HAP-1 (cell line): ENCODE measurements around the gene GRM7.

Experiments used
- DNase-seq, 2 experiments: peaks; one replicate each; pipeline ENCODE4 v3.0.0-alpha.2; 2016 to 2020; ENCODE audit warnings: low spot score in 2 of 2
- H3K27me3 ChIP-seq: fragments of 250-450 bp; sonication (Bioruptor Pico); 2 replicates; pipeline ENCODE4 v1.5.1; 2020; ENCODE audit warnings: low read depth, mild to moderate bottlenecking, moderate library complexity
- H3K36me3 ChIP-seq: fragments of 250-450 bp; sonication (Bioruptor Pico); replicated peaks from 2 replicates; pipeline ENCODE4 v1.5.1; 2020; ENCODE audit warnings: mild to moderate bottlenecking
- H3K4me1 ChIP-seq: fragments of 250-450 bp; sonication (Bioruptor Pico); 2 replicates; pipeline ENCODE4 v1.5.1; 2020; ENCODE audit warnings: mild to moderate bottlenecking
- H3K4me3 ChIP-seq: fragments of 250-450 bp; sonication (Bioruptor Pico); 2 replicates; pipeline ENCODE4 v1.5.1; 2020; ENCODE audit warnings: mild to moderate bottlenecking, moderate library complexity
- H3K9me3 ChIP-seq: fragments of 250-450 bp; sonication (Bioruptor Pico); 2 replicates; pipeline ENCODE4 v1.5.1; 2020; ENCODE audit warnings: mild to moderate bottlenecking, moderate library complexity
- in situ Hi-C: fragments of 300-500 bp; cut with MboI; formaldehyde crosslinking; loops from 3 replicates; pipeline ENCODE4 v1.14.3; 2020; ENCODE audit warnings: low sequenced_read_pairs, inconsistent platforms, mixed read lengths

Gene GRM7

DNA sequence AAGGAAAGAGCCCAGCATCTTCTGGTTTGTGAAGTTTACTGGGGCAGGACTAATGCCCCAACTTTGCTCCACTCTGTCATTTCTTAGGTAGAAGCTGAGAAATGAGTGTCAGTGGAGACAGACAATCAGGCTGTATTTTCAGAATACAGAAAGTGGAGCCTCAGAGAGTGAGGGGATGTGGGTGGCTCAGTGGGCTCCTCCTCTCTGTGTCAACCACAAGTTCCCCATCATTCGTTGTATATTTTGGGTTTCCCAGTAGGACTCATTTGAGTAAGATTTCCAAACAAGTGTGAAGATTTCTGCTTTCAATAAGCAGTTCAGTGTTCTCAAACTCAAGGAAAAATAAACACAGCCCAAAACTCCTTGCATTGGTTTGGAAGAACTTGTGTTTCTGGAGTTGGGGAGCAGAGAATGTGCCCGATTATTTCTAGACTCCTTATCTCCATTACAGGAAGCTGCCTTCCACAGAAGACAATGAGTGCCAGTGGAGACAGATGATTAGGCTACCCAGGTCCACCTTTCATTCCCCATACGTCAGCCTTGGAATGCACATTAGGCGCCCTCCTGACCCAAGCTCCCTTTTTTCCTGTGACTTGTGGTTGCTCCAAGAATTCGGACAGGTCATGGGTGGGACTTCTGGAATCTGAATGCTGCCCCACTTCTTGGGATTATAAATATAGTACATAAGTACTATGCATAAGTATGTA, 848.6 kb downstream of the GRM7 start:
- Histone ChIP-seq H3K4me3 (no peak overlapping the region), H3K27me3 (no peaks in the 10 kb centered on the region), H3K36me3 (no peaks in the 10 kb centered on the region), H3K4me1 (no peaks in the 10 kb centered on the region), H3K9me3 (no peaks in the 10 kb centered on the region)
- no peak for DNase-seq
- in situ Hi-C loops: no loop called here

DNA sequence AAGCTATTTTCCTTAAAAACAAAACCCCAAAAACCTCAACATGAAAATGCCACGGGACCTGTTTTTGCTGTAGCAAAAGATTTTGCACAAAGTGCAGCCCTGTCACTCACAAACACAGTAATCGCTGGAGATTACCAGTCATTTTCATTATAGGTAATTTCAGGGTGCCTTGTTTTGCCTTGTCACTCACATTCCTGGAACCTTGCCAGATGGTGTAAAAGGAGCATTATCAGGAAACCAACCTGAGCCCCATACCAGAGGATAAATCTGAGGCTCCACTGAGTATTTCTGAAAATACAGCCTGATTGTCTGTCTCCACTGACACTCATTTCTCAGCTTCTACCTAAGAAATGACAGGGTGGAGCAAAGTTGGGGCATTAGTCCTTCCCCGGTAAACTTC, 849.4 kb downstream of the GRM7 start:
- DNase-seq: no peak
- Histone ChIP-seq H3K4me3 (no peak overlapping the region), H3K4me1 (no peaks in the 10 kb centered on the region), H3K36me3 (no peaks in the 10 kb centered on the region), H3K27me3 (no peaks in the 10 kb centered on the region), H3K9me3 (no peaks in the 10 kb centered on the region)
- in situ Hi-C loops: no loop called here

DNA sequence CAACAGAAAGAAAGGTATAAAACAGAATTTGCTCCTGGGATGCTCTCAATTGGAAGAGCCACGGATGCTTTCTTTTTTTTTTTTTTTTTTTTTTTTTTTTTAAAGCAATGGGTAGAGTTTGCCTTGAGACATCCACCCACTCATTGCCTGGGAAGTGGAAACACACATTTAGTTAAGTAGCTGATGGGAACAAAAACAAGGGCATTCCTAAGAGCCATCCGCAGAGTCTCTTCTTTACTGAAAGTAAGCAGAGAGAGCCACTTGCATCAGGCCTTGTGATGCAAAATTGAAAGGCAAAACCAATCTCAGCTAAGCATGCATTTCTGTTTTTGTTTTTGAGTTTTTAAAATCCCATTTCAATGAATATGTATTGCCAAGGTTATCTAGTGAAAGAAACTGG, 852.8 kb downstream of the GRM7 start:
- Histone ChIP-seq H3K9me3 (no peaks in the 10 kb centered on the region), H3K27me3 (no peaks in the 10 kb centered on the region), H3K4me3 (no peak overlapping the region), H3K4me1 (no peaks in the 10 kb centered on the region), H3K36me3 (no peaks in the 10 kb centered on the region)
- no peak for DNase-seq
- in situ Hi-C loops: no loop called here

DNA sequence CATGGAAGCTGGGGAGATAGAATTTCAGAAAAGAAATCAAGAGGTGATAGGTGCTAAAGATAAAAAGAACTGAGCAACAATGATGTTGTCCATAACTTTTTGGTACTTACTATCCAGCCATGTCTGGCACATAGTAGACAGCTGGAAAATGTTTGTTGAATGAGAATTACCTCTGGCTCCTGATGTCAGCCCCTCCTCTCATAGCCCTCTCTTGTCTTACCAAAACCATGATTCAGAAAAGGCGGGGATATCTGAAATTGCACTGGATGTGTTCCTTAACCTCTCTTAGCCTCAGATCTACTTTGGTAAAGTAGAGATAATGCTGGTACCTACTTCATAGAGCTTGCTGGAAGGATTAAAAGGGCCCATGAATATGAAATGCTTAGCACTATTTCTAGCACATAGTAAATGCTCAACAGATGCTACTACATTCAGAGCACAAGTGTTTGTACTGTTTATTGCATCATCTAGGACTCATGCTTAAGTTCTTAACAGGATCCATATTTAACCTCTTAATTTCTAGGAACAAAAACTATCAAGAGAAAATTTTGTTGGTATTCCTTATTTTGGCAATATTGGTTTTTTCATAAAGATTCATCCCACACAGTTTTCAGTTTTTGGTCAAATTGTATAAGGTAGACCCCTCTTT, 859.9 kb downstream of the GRM7 start:
- no peak overlapping the region for H3K4me3 ChIP-seq
- H3K9me3 ChIP-seq: no peaks in the 10 kb centered on the region
- DNase-seq: no peak
- no peaks in the 10 kb centered on the region for H3K36me3 ChIP-seq
- in situ Hi-C loops: no loop called here
- H3K27me3 ChIP-seq: no peaks in the 10 kb centered on the region
- H3K4me1 ChIP-seq: no peaks in the 10 kb centered on the region

DNA sequence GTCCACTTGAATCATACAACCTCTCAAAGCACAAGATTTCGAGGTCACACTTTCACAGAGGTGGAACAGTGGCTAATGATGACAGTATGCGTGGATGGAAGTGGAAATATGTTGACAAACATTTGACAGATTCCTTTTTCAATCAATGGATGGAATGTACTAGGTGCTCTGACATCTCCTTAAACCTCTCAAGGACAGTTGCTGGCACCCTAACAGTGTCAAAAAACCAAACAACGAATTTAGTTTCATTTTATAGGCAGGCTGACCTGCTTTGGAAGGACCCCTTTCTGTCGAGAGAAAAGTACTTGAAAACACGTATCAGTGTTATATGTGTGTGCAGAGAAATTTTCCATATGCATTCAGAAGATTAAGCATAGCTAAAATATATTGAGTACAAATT, 861.0 kb downstream of the GRM7 start:
- DNase-seq: no peak
- Histone ChIP-seq H3K36me3 (no peaks in the 10 kb centered on the region), H3K27me3 (no peaks in the 10 kb centered on the region), H3K4me3 (no peak overlapping the region), H3K9me3 (no peaks in the 10 kb centered on the region), H3K4me1 (no peaks in the 10 kb centered on the region)
- in situ Hi-C loops: no loop called here

DNA sequence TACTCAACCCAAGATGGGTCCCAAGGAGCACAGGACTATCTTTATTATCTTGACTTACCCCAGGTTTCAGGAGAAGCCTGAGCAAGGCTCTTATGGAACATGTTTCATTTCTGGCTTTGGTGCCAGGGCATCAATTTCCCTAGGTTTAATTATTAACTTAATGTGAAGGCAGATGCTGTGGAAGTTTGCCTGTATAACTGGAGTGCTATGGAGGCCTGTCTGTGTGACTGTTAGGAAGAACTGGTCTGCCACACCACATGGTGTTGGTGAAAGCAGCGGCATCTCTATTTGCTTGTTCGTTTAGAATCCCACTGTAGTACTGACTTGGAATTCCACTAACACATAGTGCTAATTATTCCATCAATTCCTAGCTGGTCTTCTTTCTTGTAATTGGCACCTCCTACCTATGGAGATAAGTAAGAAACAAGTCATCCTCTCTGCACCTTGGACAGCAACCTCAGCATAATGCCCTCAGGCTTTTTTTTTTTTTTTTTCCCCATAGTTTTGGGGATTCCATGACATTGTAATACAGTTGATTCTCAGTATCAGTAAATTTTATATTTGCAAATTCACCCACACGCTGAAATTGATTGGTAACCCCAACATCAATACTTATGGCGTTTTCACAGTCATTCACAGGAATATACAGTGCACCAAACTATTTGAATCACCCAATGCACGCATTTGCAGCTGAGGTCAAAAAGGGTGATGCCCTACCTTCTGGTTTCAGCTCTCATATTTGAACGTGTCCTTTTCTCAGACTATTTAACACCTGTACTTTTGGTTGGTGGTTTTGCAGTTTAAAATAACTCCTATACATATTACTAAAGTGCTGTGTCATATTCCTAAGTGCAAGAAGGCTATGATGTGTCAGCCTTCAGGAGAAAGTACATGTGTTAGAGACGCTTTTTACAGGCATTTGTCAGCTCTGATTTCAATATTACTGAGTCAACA, 867.9 kb downstream of the GRM7 start:
- Histone ChIP-seq H3K36me3 (no peaks in the 10 kb centered on the region), H3K4me3 (no peak overlapping the region), H3K4me1 (no peaks in the 10 kb centered on the region), H3K27me3 (no peaks in the 10 kb centered on the region), H3K9me3 (no peaks in the 10 kb centered on the region; the same call in 1 of the 2 replicates)
- in situ Hi-C loops: no loop called here
- no peak for DNase-seq

DNA sequence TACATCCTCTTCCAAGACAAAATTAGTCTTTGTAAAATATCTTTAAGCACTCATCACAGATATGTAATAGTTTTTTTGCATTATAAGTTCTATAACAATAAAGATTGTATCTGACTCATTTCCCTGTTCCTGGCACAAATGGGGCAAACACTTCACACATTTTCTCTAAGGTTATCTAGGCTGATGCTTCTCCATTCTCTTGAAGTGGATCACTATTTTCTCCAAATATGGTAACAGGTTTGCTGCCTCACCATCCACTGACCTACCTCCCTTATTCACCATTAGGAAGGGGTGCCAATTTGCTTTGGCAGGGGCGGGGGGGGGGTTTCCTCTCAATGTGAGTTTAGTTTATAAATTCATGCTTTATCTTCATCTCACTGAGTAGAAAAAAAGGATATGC, 873.0 kb downstream of the GRM7 start:
- Histone ChIP-seq H3K4me1 (no peaks in the 10 kb centered on the region), H3K27me3 (no peaks in the 10 kb centered on the region), H3K9me3 (no peaks in the 10 kb centered on the region), H3K4me3 (no peak overlapping the region), H3K36me3 (no peaks in the 10 kb centered on the region)
- in situ Hi-C loops: no loop called here
- no peak for DNase-seq

DNA sequence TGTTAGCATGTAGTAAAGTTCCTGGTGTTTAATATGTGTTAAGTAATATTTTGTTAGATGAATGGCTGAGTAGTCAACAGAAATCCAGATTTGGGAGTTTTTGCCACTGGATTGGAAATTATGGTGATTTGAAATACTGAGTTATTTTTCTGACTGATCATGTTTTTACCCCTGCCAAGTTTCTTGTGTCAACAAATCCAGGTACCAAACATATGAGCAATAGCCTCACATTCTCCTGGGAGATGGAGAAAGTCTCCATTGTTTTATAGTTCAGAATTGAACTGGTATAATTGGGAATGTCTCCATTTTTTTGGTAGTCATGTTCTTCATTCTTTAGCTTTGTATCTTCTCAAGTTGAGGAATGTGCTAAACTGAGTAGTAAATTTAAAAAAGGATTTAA, 873.5 kb downstream of the GRM7 start:
- no peaks in the 10 kb centered on the region for H3K36me3 ChIP-seq
- in situ Hi-C loops: no loop called here
- H3K4me1 ChIP-seq: no peaks in the 10 kb centered on the region
- H3K4me3 ChIP-seq: no peak overlapping the region
- H3K27me3 ChIP-seq: no peaks in the 10 kb centered on the region
- DNase-seq: no peak
- no peaks in the 10 kb centered on the region for H3K9me3 ChIP-seq

DNA sequence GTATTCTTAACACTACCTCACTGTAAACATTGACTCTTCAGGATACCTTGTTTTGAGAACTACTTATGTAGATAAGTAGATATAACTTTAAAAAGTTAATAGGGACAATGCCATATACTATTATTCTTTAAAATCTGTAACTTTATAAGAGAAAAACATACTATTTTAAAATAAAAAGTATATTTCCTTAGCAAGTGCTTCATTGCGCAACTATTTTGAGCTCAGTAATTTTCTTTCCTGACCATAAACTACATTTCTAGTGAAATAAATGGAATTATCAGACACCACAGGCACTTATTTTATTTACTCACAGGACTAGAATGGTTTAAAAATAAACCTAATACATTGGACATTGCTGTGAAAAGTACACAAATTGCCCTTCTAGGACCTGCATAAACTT, 876.3 kb downstream of the GRM7 start:
- in situ Hi-C loops: no loop called here
- H3K36me3 ChIP-seq: no peaks in the 10 kb centered on the region
- no peaks in the 10 kb centered on the region for H3K27me3 ChIP-seq
- no peak for DNase-seq
- H3K4me3 ChIP-seq: no peak overlapping the region
- no peaks in the 10 kb centered on the region for H3K4me1 ChIP-seq
- H3K9me3 ChIP-seq: no peaks in the 10 kb centered on the region

DNA sequence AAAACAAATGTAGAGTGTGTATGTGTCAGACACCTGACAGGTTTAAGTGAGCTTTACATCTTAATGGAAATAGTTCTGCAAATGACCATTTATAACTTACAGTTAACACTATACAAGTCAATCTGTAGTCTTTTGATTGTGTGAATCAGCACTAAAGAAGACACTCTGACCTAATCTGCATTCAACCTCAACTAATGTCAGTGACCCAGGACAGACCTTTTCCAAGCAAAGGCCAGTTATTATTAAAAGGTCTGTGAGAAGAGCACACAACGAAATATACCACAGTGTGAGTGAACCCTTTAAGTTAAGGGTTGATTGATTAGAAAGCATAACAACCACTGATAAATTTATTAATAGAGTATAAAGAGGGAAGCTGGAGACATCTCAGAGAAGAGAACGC, 878.8 kb downstream of the GRM7 start:
- no peaks in the 10 kb centered on the region for H3K36me3 ChIP-seq
- H3K9me3 ChIP-seq: no peaks in the 10 kb centered on the region
- H3K4me1 ChIP-seq: no peaks in the 10 kb centered on the region
- H3K27me3 ChIP-seq: no peaks in the 10 kb centered on the region
- in situ Hi-C loops: no loop called here
- no peak overlapping the region for H3K4me3 ChIP-seq
- no peak for DNase-seq

DNA sequence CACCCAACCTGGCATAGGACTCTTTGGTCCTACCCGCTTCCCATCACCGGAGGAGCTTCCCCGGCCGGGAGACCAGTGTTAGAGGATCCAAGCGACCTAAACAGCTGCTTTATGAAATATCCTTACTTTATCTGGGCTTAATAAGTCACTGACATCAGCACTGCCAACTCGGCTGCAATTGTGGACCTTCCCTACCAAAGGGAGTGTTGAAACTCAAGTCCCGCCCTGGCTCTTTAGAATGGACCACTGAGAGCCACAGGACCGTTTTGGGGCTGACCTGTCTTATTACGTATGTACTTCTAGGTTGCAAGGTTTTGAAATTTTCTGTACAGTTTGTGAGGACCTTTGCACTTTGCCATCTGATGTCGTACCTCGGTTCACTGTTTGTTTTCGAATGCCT, 879.5 kb downstream of the GRM7 start:
- no peak for DNase-seq
- Histone ChIP-seq H3K4me1 (no peaks in the 10 kb centered on the region), H3K4me3 (no peak overlapping the region), H3K27me3 (no peaks in the 10 kb centered on the region), H3K9me3 (no peaks in the 10 kb centered on the region), H3K36me3 (no peaks in the 10 kb centered on the region)
- in situ Hi-C loops: no loop called here

DNA sequence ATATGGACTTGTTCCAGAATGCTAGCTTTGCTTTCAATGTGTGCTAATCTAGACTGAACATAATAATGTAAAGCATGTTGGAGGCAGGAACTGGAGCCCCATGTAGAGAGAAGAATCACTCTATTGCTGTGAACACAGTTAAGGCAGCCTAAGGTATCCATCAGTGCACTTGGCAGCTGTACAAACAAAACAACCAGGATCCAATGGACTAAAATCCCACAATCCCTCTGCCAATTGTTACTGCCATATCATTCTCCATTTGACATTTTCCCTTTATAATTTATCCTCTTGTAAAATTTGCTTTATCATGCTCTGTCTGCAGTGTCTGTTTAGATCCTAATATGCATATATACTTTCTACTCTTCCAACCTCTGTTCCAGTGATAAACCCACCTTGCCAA, 883.9 kb downstream of the GRM7 start:
- in situ Hi-C loops: no loop called here
- H3K36me3 ChIP-seq: no peaks in the 10 kb centered on the region
- H3K9me3 ChIP-seq: no peaks in the 10 kb centered on the region
- DNase-seq: no peak
- H3K4me1 ChIP-seq: no peaks in the 10 kb centered on the region
- no peak overlapping the region for H3K4me3 ChIP-seq
- H3K27me3 ChIP-seq: no peaks in the 10 kb centered on the region

DNA sequence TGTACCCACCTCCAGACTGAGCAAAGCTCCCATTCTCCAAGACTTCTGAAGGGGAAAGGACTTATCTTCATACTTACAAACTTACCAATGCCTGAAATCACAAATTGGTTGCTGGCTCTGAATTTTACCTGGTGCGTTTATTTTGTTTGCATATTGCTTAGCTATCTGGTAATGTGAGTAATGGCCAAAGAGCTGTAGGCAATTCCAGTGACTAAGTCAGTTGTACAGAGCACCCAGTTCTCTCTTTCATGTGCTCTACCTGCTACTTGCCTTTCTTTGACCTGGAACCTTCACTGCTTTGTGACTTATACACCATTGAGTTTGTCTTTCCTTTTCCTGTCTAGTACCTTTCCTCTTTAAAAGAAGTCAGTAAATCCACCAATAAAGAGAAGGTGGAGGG, 884.8 kb downstream of the GRM7 start:
- Histone ChIP-seq H3K36me3 (no peaks in the 10 kb centered on the region), H3K4me1 (no peaks in the 10 kb centered on the region), H3K9me3 (no peaks in the 10 kb centered on the region), H3K4me3 (no peak overlapping the region), H3K27me3 (no peaks in the 10 kb centered on the region)
- no peak for DNase-seq
- in situ Hi-C loops: no loop called here
